Esophagus mucosa (tissue), 1 donor: ENCODE data around the gene ATXN7L1. TPM values are rescaled to one million over a fixed set of nuclear protein-coding genes. Genes with fewer than 3 reads are reported as not detected.

ENCODE experiments used
- ATAC-seq: fragments of 200-7000 bp; cut with Tn5 transposase; one replicate; pipeline ENCODE4 v1.9.1; 2020
- total RNA-seq: library from RNA; stranded (reverse); gene quantifications from one replicate; pipeline ENCODE4 v1.2.4, GENCODE V29; 2023
- donor health status: DM: yes; HTN: yes; CAD: no.

ATXN7L1 gene
- total RNA-seq, 1 donor from 2014 or later, result 9.2 TPM

DNA sequence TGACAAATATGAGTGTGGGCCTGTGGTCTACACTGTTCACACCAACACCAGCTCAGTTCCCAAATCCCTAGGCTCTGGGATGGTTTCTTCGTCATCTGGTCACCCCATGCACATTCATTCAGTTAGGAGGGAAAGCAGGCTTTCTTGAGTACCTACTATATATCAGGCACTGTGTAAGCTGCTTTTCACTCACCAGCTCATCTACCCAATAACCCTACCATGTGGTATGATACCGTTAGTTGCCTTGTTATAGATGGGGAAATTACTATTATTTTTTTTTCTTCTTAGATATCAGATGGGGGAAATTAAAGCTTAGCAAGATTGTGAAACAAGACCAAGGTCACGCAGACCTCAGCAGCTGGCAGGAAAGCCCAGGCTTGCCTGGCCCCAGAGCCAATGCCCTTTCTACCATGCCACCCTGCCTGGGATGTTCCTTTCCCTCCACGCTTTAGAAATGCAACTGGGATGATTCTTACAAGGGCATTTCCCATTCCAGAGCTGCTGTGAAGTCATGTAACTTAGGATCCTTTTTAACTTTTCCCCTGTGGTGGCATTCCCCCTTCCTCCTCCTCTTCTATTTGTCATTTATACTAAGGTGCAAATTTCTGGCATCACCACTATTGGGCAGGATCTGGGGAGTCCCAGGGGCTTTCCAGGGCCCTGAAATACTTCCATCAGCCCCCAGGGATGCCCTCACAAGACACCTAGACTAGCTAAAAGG lies 202.0 kb downstream of the ATXN7L1 start:
- ATAC-seq, result no peak

- no peak for ATAC-seq
These were observed 202.9 kb downstream of the ATXN7L1 start for GRCh38 chr7:105673367-105674084.

GRCh38 chr7:105672801-105673200 lies 203.6 kb downstream of the ATXN7L1 start:
- ATAC-seq, result no peak

- no peak for ATAC-seq
These were observed 210.1 kb downstream of the ATXN7L1 start for GRCh38 chr7:105666324-105666723.

DNA sequence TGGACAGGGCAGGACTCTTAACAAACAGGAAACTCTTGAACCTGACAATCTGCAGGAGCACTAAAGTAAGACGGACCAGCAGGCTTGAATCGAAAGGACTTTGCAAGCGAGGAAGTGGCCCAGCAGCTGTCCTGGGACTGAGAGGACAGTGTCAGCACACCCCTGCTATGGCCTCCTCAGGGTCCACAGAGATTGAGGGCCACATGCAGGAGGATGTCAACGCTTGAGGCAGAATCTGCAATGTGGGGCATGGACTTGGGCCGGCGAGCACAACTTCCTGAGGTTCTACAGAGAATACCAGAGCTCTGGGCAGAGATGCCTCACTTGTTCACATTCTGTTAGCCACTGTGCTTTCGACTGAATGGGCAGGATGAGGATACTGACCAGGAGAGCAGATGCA lies 210.7 kb downstream of the ATXN7L1 start:
- no peak for ATAC-seq

DNA sequence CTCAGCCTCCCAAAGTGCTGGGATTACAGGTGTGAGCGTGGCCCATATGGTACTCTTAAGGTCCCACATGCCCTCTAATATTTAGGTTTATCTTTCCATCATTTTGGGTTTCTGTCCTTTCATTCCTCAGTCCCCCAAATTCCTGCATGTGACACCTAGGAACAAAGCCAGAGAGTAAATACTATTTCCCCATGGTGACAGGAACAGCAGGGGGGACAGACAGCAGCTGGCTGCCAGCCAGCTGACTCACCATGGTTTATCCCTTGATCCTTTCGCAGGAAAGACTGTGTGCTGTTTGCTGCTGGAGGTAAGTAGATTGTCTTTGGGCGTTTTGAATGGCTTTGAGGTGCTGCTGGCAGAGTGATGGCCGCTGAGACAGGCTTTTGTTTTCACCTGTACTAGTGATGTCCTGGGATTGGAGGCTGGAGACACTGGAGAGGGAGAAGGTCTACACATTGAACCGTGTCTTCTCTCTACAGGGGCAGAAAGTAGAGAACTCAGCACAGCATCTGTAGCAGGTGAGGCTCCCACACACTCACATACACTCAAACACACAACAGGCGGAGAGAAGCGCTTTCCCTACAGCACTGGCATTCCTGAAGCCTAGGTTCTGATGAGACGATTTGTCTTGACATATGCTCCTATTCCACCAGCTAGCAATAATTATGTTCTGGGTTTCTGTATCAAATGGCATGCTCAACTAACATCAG lies 211.4 kb downstream of the ATXN7L1 start:
- ATAC-seq, result no peak

- no peak for ATAC-seq
These were observed 213.4 kb downstream of the ATXN7L1 start for GRCh38 chr7:105662998-105663397.

- no peak for ATAC-seq
These were observed 214.8 kb downstream of the ATXN7L1 start for GRCh38 chr7:105661625-105662024.

DNA sequence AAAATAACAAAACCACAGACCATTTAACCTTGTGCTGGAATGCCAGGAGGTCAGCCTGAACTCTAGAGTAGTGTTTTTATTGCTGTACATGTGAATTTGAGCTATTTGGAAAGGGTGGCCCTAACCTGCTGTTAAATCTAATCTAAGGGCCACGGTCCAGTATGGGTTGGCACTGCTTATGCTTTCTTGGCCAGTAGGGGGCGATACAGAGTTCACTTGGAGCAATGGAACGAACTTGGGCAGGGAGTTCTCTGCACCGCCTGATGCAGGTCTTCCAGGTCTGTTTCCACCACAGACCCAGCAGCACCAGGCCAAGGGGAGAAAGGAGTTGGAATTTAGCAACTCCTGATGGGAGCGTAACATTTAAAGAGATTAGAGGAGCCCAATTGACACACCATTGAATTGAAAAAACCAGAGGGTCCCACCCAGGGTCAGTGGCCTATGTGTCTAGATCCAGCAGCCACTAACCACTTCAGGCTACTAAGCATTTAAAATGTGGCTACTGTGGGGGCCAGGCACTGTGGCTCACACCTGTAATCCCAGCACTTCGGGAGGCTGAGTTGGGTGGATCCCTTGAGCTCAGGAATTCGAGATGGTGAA lies 219.4 kb downstream of the ATXN7L1 start:
- ATAC-seq, result peak; percentile 63

DNA sequence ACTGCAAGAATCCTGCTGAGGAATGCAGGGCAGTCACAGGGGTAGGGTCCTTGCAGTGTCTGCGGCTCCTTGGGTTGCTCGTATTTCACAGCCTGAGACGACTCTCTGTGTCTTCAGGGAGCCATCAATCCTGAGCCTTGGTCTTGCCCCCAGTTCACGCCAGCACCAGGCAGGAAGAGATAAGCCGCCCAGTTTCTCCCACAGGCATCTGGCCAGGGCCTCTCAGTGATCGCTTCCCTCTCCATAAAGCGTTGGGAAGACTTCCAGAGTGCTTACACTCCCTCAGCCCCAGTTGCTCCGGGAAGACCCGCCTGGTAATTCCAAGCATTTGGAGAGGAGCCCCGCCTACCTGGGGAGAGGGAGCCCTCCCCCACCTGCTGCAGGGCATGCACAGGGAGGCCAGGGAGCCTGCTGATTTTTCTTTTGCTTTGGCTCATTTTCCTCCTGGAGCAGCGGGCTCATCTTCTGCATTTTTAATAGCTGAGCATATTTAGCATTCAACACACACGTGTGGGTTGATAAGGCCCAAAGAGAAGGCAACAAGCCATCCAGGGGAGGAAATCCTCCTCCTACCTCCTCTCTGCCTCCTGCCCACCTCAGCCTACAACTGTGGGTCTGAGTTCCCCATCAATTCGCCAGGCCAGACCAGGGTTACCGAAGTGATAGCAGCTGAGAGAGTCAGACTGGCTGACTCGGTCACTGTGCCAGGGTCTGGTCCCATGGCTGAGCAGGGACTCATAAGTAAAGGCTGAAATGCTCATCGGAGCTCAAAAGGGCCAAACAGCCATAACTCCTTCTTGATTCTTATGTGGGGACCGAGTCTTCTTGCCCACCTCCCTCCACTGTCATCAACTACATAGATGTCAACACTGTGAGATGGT lies 220.7 kb downstream of the ATXN7L1 start:
- no peak for ATAC-seq

GRCh38 chr7:105655067-105655466 lies 221.3 kb downstream of the ATXN7L1 start:
- ATAC-seq, result no peak

GRCh38 chr7:105654095-105654686 lies 222.2 kb downstream of the ATXN7L1 start:
- ATAC-seq, result no peak

DNA sequence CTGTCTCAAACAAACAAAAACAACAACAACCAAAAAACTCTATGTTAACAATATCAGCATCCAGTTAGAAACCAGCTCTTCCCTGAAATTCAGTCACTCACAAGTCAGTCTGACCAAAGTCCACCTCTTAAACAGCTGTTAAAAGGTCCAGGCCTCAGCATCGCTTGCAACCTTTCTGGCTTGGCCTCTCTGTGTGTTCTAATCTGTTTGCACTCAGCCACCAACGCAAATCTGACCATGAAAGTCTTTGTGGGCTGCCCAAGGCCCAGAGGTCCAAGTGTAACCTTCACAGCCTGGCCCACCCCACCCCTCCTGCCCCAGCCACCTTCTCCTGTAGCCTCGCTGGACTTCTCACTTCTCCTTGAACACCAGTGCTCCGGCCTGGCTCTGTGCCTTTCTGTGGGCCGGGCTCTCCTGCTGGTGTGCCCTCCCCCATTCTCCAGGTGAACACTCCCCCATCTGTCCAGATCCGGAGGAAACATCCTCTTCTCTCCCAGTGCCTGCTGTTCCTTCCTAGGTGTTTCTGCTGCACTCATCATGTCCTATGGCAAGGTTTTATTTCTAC lies 222.9 kb downstream of the ATXN7L1 start:
- ATAC-seq, result no peak

GRCh38 chr7:105652359-105652993 lies 223.9 kb downstream of the ATXN7L1 start:
- peak; percentile 91 for ATAC-seq

- no peak for ATAC-seq
These were observed 224.6 kb downstream of the ATXN7L1 start for GRCh38 chr7:105651798-105652197.

DNA sequence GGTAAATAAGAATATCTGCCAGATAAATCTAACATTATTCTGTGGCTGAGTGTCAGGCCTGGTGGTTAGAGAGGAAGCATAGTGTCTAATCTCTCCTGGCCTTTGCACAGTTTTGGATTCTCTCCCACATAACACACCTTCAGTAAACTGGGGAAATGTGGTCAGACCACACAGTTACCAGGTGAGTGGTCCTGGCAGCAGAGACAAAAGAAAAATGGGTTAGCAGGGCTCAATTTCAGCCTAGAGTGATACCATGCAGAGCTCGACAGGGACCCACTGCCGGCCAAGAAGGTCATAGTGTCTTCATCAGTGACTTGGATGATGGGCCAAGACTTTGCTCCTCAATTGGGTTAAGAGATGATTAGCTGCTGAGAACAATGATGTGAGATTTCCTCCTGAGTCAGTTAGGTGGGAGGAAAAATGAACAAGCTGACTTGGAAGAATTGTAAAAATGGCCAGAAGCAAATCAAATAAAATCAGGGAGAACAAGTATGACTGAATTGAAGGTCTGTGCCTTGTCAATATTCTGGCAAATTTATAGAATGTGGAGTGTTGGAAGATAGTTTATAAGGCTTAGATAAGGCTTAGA lies 225.9 kb downstream of the ATXN7L1 start:
- ATAC-seq, result no peak

DNA sequence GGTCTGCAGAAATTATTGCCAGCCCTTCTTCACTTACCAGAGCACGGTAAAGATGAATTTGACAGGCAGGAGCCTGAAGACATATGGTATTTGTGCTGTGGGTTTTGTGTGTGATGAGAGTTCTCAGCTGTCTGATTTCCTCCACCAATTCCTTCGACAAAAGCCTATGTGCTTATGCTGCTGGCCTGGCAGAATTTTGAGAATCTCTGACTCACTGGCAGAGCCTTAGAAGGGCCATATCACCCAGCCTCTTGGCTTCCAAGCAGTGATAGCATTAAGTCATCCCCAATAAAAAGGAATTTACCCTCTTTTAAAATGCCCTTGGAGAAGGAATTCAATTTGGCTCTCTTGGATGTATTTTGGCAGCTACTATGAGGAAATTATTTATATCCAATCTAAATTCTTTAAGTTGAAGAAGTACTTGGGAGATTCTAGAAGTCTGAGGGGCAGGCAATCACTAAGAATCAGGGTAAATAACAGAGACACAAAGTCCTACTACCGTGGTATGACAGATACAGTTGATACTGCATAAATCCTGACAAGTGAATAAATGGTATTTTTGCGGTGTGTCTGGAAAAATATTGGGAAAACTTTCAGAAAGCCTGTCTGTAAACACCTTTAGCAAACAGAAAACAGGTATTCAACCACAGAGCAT lies 226.5 kb downstream of the ATXN7L1 start:
- no peak for ATAC-seq

DNA sequence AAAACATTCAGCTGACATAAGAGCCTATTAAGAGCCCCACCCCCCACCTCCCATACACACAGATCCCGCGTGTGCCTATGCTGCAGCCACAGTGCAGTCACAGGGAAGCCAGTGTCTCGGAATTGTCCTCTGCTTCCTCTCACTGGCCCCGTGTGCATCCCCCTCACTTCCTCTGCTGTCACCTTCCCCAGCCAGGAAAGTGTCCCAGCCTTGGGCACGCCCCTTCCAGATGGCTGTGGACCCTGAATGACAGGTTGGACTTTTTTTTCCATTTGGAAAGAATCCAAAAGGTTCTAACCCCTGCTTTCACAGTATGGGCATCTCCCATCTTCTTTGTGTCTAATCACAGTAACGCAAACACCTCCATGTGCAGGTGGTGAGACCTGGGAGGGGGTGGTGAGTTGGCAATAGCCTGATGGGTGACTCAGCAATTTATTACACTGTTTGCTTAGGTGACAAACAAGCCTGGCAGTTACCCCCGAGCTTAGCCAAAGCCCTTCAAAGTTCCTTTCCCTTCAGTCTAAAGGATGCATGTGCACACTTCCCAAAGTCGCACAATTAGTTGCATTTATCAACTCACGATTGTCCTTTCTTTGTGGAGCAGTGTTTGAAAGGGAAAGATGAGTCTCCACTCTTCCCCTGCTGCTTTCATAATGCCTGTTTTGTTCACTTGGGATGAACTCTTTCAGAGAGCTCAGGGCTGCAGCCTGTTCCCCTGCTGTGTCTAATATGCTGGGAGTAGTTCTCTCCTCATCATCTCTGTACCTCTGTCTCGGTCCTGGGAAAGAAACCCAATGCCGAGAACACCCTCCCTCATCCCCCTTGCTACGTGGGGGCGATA lies 227.6 kb downstream of the ATXN7L1 start:
- ATAC-seq, result peak; percentile 22

DNA sequence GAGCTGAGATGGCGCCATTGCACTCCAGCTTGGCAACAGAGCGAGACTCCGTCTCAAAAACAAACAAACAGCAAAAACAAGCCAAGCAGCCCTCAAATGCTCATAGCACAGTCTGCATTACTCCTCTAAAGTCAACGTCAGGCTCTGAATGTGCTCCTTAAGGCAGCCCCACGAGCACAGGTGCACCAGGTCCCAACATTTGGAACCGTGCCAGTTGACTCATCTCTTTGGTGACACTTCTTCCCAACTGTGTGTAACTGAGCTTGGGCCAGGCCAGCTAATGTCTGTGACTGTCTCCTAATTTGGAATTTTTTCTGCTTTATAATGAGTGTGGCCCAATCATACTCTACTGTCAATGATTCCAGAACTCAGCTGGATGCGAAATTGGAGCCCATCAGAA lies 228.8 kb downstream of the ATXN7L1 start:
- no peak for ATAC-seq
